ENCODE measurements around the gene ACOT13.
"Not testable (repeated sequence)": the region's sequence is repeated elsewhere in the genome, so short reads cannot be mapped to it uniquely, and the experiment has no call there.

Gene ACOT13

GRCh38 chr6:24666641-24667377 lies at the start of gene ACOT13, which contains the start of gene TDP2:
Gene ACOT13 (plus strand): TSS chr6:24667077. CDS start chr6:24667264, 187 bp downstream.
Gene TDP2 (minus strand): TSS chr6:24666899. CDS start chr6:24666862, 37 bp downstream.
- peak; percentile 85 to 93 (median 90) for DNase-seq

GRCh38 chr6:24619661-24620060 lies 47.2 kb upstream of the ACOT13 start:
- no peak for DNase-seq

GRCh38 chr6:24620637-24621036 lies 46.2 kb upstream of the ACOT13 start:
- no peak for DNase-seq

GRCh38 chr6:24621626-24622289 lies 45.1 kb upstream of the ACOT13 start:
- no peak for DNase-seq

GRCh38 chr6:24630856-24631505 lies 35.9 kb upstream of the ACOT13 start:
- DNase-seq: no peak

GRCh38 chr6:24631671-24632070 lies 35.2 kb upstream of the ACOT13 start:
- no peak for DNase-seq

GRCh38 chr6:24632573-24632972 lies 34.3 kb upstream of the ACOT13 start:
- no peak for DNase-seq

- DNase-seq: no peak
These were observed 30.2 kb upstream of the ACOT13 start for GRCh38 chr6:24636681-24637080.

- DNase-seq: no peak
These were observed 26.7 kb upstream of the ACOT13 start for GRCh38 chr6:24640166-24640565.

- DNase-seq: not testable (repeated sequence)
These were observed 26.2 kb upstream of the ACOT13 start for GRCh38 chr6:24640631-24641030.

- no peak for DNase-seq
These were observed 24.8 kb upstream of the ACOT13 start for GRCh38 chr6:24642061-24642460.

- DNase-seq: no peak
These were observed 23.0 kb upstream of the ACOT13 start for GRCh38 chr6:24643920-24644319.

GRCh38 chr6:24644377-24644776 lies 22.5 kb upstream of the ACOT13 start:
- DNase-seq: no peak

- no peak for DNase-seq
These were observed 20.1 kb upstream of the ACOT13 start for GRCh38 chr6:24646771-24647170.

GRCh38 chr6:24648276-24648675 lies 18.6 kb upstream of the ACOT13 start:
- no peak for DNase-seq

- no peak for DNase-seq
These were observed 17.2 kb upstream of the ACOT13 start for GRCh38 chr6:24649691-24650090.

GRCh38 chr6:24650365-24650764 lies 16.5 kb upstream of the ACOT13 start:
- DNase-seq: no peak

- no peak for DNase-seq
These were observed 11.7 kb upstream of the ACOT13 start for GRCh38 chr6:24655215-24655614.

GRCh38 chr6:24658573-24659560 lies 8.0 kb upstream of the ACOT13 start:
- no peak for DNase-seq

GRCh38 chr6:24659561-24659960 lies 7.3 kb upstream of the ACOT13 start:
- DNase-seq: no peak

GRCh38 chr6:24660105-24660504 lies 6.8 kb upstream of the ACOT13 start:
- DNase-seq: no peak

GRCh38 chr6:24661759-24662158 lies 5.1 kb upstream of the ACOT13 start:
- not testable (repeated sequence) for DNase-seq

GRCh38 chr6:24662236-24662635 lies 4.6 kb upstream of the ACOT13 start:
- DNase-seq: no peak
